GM19452 (cell line): ENCODE data around the gene INPP5B.
"Not testable (repeated sequence)": the region's sequence is repeated elsewhere in the genome, so short reads cannot be mapped to it uniquely, and the experiment has no call there.

Experiments
- ATAC-seq: cut with Tn5 transposase; IDR thresholded peaks from one replicate; pipeline ENCODE4 v1.9.1; 2021; ENCODE audit not compliant: unreplicated experiment

The INPP5B gene

GRCh38 chr1:37948166-37948565 lies 1.3 kb upstream of the INPP5B start:
- no peak for ATAC-seq

- ATAC-seq = no peak
Measured at GRCh38 chr1:37947364-37947763, 511 bp upstream of the INPP5B start.

- no peak for ATAC-seq
Measured at GRCh38 chr1:37945743-37946702, 830 bp downstream of the INPP5B start.

GRCh38 chr1:37945251-37945650 lies 1.6 kb downstream of the INPP5B start:
- ATAC-seq = no peak

DNA sequence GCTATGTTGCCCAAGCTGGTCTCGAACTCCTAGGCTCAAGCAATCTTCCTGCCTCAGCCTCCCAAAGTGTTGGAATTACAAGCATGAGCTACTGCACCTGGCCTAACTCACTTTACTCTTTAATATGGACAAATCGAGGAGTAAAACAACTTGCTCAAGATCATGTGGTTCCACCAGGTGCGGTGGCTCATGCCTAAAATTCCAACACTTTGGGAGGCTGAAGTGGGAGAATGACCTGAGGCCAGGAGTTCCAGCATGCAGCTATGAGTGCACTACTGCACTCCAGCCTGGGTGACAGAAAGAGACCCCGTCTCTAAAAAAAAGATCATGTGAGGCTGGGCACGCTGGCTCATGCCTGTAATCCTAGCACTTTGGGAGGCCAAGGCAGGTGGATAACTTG lies 2.0 kb downstream of the INPP5B start:
- ATAC-seq = no peak

DNA sequence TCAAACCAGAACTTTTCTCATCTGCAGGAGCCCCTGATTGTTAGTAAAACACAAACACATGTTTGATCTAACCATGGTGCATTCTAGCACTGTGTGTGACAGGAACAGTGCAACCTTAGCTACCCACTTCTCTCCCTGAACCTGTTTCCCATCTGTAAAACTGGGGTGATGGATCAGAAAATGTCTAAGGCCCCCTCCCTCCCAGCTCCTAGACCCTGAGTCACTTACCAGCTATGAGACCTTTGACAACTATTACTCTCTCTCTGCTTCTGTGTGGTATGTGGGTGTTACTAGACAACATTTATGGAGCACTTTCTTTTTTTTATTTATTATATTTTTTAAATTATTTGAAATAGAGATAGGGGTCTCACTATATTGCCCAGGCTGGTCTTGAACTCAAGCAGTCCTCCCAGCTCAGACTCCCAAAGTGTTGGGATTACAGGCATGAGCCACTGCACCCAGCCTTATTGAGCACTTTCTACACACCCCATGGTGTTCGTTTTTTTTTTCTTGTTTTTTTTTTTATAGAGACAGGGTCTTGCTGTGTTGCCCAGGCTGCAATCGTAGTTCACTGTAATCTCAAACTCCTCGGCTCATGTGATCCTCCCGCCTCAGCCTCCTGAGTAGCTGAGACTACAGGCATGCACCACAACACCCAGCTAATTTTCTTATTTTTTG lies 2.6 kb downstream of the INPP5B start:
- ATAC-seq = no peak

GRCh38 chr1:37940299-37940947 lies 6.4 kb downstream of the INPP5B start:
- ATAC-seq = no peak

GRCh38 chr1:37936760-37937159 lies 10.1 kb downstream of the INPP5B start:
- ATAC-seq = not testable (repeated sequence)

- no peak for ATAC-seq
Measured at GRCh38 chr1:37932759-37933158, 14.1 kb downstream of the INPP5B start.

DNA sequence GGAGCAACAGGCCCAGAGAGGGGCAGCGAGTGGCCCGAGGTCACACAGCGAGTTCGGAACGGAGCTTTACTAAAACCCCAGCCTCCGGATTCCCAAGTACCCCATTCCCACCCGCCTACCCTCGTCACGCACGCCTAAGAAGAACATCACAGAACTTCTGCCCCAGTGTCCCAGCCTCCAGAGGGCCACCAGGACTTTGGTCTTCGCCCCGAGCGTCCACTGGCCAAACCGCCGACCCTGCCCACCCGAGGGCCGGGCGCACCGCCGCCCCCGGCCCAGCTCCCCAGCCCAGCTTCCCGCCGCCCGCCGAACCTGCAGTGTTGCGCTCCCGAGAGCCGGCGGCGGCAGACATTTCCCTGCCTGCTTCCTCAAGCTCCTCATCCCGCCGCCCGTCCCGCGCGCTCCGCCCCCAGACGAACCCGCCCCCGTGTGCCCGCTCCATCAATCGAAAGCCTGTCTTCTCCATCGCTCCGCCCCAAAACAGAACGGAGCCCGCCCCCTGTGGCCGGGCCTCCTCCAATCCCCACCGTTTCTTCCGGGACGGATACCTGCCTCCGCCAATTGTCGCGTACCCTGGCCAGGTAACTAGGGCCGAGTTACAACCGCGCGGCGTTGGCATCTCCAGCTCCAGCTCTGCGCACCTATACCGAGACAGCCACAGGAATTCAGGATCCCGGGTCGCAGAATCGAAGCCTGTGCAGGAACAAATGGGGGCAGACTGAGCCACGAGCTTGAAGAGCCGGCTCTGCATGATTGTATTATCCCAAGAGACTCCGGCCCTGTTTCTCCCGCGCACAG lies 15.3 kb downstream of the INPP5B start:
- ATAC-seq = peak; percentile 93

DNA sequence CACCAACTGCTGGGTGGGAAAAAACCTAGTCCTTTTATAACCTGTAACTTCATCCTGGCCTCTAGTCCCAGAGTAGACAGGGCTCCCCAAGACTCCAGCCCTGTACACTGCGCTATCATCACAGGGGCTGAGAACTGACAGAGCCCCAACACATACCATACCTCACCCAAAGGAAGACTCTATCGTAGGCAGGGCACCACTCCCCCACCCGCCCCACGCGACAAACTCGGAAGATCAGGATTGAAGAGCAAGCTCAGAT lies 15.8 kb downstream of the INPP5B start:
- no peak for ATAC-seq

DNA sequence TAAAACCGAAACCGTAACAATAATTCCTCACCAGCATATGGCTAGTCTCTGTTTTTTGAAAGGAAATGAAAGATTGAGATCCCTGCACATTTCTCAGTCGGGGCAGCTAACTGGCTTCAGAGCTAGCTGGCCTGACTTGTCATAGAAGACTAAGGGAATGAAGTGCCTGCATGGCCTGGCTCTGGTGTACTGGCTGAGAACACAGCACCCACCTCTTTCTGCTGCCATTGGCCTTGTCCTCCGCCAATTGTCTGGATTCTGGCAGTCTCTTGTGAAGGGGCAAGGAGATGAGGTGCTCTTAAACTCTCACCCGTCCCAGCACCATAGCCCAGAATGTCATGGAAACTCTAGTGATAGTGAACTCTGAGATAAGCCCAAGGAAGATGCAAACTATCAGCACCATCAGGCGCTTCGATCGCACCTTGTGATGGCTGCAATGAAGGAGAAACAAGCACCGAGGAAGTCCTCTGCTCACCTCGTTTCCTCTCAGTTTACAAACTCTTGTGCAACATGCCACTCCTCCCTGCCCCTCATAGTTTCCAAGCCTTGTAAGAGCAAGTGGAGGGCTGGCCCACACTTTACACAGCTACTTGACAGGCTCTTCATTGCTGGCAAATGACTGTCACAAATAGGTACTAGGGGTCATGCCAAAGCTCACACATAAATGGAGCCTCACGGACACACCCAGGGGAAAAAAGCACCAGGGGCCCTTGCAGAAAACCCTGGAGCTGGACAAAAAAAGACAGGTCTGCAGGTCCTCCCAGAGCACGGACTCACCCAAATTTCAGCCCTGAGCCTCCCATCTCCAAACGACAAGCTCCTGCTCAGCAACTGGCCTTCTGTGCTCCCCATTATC lies 16.4 kb downstream of the INPP5B start:
- no peak for ATAC-seq

- ATAC-seq = no peak
Measured at GRCh38 chr1:37926038-37926924, 20.6 kb downstream of the INPP5B start.

GRCh38 chr1:37925316-37925715 lies 21.5 kb downstream of the INPP5B start:
- ATAC-seq = no peak

- no peak for ATAC-seq
Measured at GRCh38 chr1:37923551-37923889, 23.3 kb downstream of the INPP5B start.

- ATAC-seq = peak; percentile 55
Measured at GRCh38 chr1:37922767-37923550, 23.9 kb downstream of the INPP5B start.

DNA sequence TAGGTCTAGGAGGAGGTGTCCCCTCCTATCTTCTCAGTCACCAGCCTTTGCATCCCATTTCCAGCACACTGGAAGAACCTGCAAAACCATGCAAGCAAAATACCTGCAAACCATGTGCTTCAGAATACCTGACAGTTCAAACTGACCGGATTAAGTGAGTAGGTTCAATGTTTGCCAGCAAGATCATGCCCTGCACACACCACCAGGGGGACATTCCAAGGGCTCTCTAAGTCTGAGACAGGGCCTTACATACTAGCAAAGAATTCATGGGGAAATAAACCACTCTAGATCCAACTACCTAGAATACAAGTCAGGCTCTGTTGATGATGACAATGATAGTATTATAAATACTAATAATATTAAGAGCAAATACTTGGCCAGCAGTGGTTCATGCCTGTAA lies 27.6 kb downstream of the INPP5B start:
- no peak for ATAC-seq

GRCh38 chr1:37915476-37916093 lies 31.3 kb downstream of the INPP5B start:
- ATAC-seq = no peak
